Fibroblast of mammary gland (primary cell): Measurements from ENCODE around the gene ZRANB1.

ENCODE experiments used
- DNase-seq: peaks from one replicate; pipeline ENCODE4 v3.0.0-alpha.2; 2010; ENCODE audit warnings: low read depth
- H3K4me3 ChIP-seq: 2 replicates; pipeline ENCODE4 v1.5.1; 2011; ENCODE audit warnings: low read depth, mild to moderate bottlenecking, low read length, moderate library complexity; ENCODE audit not compliant: control insufficient read depth
- CTCF ChIP-seq: conservative IDR thresholded peaks from 2 replicates; pipeline ENCODE4 v1.5.1; 2011; ENCODE audit warnings: low read depth, low read length, inconsistent platforms; ENCODE audit not compliant: control insufficient read depth, insufficient read depth

The ZRANB1 gene

GRCh38 chr10:124971276-124971675 lies 29.4 kb downstream of the ZRANB1 start:
- TF ChIP-seq CTCF, result no peak
- no peak for DNase-seq
- H3K4me3 ChIP-seq, result no peak overlapping the region

- no peak overlapping the region for H3K4me3 ChIP-seq
- no peak for TF ChIP-seq CTCF
- DNase-seq, result no peak
These were observed 30.7 kb downstream of the ZRANB1 start for GRCh38 chr10:124972637-124973036.

GRCh38 chr10:124974131-124974530 lies 32.2 kb downstream of the ZRANB1 start:
- TF ChIP-seq CTCF, result no peak
- no peak overlapping the region for H3K4me3 ChIP-seq
- no peak for DNase-seq

GRCh38 chr10:124975977-124976514 lies 34.1 kb downstream of the ZRANB1 start:
- DNase-seq, result no peak
- no peak for TF ChIP-seq CTCF
- H3K4me3 ChIP-seq, result no peak overlapping the region

- no peak for TF ChIP-seq CTCF
- H3K4me3 ChIP-seq, result no peak overlapping the region
These were observed 35.2 kb downstream of the ZRANB1 start for GRCh38 chr10:124977161-124977560.

GRCh38 chr10:124977648-124978375 lies 35.9 kb downstream of the ZRANB1 start:
- TF ChIP-seq CTCF, result no peak
- peak; percentile 35 for DNase-seq
- H3K4me3 ChIP-seq, result no peak overlapping the region

More at GRCh38 chr10:124977161-124977560, 35.2 kb downstream of the ZRANB1 start:
- DNase-seq, result no peak
